A172 (cell line): ENCODE data around the gene LZTR1. TPM values are rescaled to one million over a fixed set of nuclear protein-coding genes. Genes with fewer than 3 reads are reported as not detected.

ENCODE experiments used
- DNase-seq: peaks from one replicate; pipeline ENCODE4 v3.0.0-alpha.2; 2015; ENCODE audit warnings: low spot score
- total RNA-seq: library from RNA; depleted of rRNA; stranded (reverse); fragments of >200 nt; shearing (Covaris generic); gene quantifications from 2 replicates; pipeline ENCODE4 v1.2.3, GENCODE V29; 2014

LZTR1 gene
- total RNA-seq, 1 experiment from 2014 or later: 18.9 TPM

DNA sequence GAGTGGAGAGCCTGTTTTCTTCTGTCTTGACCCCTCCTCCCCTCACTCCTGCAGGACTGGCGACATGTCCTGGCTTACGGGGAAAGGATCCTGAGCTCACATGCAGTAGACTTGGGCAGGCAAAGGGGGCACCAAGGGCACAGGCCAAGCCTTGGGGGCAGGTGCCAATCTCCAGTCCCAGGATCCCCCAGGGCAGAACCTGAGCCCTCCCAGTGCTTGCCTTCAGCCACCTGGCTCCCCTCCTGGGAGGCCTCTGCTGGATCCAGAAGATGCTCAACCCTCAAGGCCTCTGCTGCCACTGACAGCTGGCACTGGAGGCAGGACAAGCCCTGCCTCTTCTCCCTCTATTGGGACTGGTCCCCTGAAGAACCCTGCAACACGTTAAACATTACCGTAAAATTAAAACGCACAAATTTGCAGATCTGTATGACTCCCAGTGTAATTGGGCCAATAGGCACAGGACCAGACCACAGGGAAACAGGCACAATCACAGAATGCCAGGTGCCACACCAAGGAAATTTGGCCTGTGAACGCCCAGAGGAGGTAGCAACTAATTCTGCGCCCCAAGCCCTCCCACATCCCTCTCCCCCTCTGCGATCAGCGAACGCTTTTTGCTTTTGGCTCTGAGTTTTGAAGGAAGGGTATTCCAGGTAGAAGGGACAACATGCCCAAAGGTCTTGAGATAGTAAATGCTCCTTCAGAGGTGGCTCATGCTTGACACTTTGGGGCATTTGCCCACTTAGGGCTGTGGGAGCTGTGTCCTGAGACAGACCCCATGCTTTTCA lies 967 bp upstream of the LZTR1 start:
- DNase-seq: no peak

- DNase-seq: no peak
Observed at GRCh38 chr22:20982563-20982882, 426 bp downstream of the LZTR1 start.

- no peak for DNase-seq
Observed at GRCh38 chr22:20983081-20983771, 1.1 kb downstream of the LZTR1 start.

DNA sequence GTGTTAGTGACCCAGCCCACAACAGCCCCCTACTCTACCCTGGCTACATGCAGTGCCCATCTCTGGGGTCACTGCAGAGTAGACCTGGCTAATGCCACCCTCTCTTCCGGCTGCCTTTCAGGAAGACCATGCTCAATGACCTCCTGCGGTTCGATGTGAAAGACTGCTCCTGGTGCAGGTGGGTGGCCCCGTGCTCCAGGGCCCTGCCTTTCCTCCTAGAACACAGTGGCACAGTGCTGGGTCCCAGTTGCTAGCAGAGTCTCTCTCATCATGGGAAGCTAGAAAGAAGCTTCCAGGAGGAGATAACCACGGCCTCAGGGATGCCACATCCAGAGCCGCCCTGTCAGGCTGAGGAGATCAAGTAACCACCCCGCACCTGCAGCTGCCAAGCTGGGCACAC lies 3.6 kb downstream of the LZTR1 start:
- no peak for DNase-seq

DNA sequence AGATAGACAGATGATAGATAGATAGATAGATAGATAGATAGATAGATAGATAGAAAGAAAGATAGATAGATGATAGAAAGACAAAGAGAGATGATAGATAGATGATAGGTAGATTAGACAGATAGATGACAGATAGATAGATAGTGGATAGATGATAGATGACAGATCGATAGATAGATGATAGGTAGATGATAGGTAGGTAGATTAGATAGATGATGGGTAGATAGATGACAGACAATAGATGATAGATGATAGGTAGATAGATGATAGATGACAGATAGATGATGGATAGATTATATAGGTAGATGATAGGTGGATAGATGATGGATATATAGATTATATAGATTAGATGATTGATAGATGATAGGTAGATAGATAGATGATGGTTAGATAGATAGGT lies 4.3 kb downstream of the LZTR1 start:
- DNase-seq: no peak

- no peak for DNase-seq
Observed at GRCh38 chr22:20987375-20987774, 5.3 kb downstream of the LZTR1 start.

DNA sequence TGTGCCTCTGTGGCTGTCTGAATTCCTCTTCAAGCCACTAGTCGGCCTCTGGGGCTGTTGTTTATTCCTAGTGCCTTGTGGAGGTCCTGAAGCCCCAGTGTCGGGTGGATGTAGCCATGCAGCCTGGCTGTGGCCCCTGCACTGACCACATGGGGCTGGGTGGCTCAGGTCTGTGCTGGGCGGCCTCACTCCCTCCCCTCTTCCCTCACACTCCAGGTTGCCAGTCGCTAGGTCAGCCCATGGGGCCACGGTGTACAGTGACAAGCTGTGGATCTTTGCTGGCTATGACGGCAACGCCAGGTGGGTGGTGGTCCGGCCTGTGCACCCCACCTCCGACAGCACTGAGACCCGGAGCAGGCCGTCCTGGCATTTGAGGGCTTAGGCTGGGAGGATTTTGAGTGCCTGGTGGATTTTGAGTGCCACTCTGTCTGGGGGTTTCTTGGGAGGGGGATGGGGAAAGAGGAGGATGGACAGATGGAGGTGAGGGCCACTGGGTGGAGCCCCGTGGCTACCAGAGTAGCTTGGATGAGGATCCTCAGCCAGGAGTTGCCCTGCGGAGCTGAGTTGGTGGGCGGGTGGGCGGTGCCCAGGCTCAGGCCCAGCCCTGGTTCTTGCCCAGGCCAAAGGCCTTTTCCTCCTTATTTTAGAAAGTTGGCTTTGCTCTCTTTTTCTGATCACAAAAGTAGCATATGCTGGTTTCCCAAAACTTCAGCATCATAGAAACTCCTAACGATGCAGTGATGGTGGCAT lies 6.7 kb downstream of the LZTR1 start:
- DNase-seq: no peak

- DNase-seq: peak; percentile 46
Observed at GRCh38 chr22:20989323-20990138, 7.4 kb downstream of the LZTR1 start.

GRCh38 chr22:20990184-20991180 lies 8.4 kb downstream of the LZTR1 start:
- DNase-seq: no peak

- no peak for DNase-seq
Observed at GRCh38 chr22:20991252-20992055, 9.4 kb downstream of the LZTR1 start.

- no peak for DNase-seq
Observed at GRCh38 chr22:20992056-20992442, 10.0 kb downstream of the LZTR1 start.

DNA sequence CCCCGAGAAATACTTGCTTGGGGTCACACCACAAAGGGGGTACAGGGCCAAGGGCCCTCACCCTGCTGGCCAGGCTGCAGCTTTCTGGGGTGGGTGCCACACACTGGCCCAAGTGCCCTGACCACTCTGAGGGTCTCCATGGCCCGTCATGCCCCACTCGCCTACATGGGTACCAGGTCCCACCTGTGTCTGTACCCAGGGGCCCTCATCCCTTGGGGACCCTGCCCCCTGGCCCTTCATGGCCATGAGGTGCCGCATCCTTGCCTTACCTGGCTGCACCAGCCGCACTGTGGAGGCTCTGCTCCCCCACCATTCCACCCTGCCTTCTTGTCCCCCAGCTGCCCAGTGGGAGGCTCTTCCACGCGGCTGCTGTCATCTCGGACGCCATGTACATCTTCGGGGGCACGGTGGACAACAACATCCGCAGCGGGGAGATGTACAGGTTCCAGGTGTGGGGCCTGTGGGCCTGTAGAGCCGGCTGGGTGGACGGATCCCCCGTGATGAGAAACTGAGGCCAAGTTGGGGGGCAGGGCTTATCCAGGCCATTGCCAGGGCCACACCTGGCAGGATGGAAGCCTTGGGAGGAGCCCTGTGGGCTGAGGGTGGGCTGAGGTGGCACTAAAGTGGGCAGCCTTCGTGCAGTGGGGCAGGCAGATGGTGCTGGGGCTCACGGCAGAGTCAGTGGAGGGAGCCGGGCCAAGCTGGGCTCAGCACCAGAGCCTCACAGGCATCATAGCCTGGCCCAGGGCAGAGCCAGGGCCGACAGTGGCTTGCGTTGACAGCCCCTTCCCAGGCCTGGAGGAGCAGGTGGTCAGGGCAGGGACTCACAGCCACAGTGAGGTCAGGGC lies 10.6 kb downstream of the LZTR1 start:
- no peak for DNase-seq

DNA sequence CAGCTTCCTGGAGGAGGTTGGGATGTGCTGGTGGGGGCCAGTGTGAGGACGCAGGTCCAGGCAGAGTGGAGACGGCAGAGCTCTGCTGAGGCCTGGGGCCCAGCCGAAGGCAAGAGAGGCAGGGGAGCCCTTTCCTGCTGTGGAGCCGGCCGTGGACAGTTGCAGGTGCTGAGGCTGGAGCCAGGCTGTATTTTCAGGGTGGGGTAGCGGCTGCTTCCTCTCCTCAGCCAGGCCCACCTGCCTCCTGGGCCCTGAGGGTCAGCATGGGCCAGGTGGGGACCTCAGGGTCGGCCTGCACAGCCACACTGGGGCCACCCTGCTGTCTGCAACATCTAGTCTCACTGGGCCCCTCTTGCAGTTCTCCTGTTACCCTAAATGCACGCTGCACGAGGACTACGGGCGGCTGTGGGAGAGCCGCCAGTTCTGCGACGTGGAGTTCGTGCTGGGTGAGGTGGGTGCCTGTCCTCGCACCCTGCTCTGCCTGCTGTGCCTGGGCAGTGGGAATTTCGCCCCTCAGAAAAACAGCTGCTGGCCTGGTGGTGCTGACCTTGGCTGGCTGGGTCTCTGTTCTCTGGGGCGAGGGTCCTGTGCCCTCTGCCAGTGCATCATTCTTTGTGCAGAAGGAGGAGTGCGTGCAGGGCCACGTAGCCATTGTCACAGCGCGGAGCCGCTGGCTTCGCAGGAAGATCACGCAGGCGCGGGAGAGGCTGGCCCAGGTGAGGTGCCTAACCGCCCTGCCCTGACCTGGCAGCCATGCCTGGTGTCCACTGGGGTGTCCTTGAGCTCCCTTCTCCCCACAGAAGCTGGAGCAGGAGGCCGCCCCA lies 11.4 kb downstream of the LZTR1 start:
- DNase-seq: no peak

- no peak for DNase-seq
Observed at GRCh38 chr22:20994128-20994901, 12.2 kb downstream of the LZTR1 start.

GRCh38 chr22:20994902-20995241 lies 12.8 kb downstream of the LZTR1 start:
- DNase-seq: no peak

- DNase-seq: no peak
Observed at GRCh38 chr22:20995329-20996030, 13.4 kb downstream of the LZTR1 start.

GRCh38 chr22:20996031-20996410 lies 13.9 kb downstream of the LZTR1 start:
- no peak for DNase-seq
